Heart left ventricle (tissue), 16 donors: ENCODE data around the gene TMEM184B. TPM values are rescaled to one million over a fixed set of nuclear protein-coding genes. Genes with fewer than 3 reads are reported as not detected.

Source experiments
- ATAC-seq, 4 donors: fragments of 200-7000 bp; cut with Tn5 transposase; one replicate each; pipeline ENCODE4 v1.9.1; 2020 to 2022; ENCODE audit warnings: moderate library complexity in 4 of 4, mild to moderate bottlenecking in 3 of 4, moderate number of reproducible peaks in 1 of 4
- DNase-seq, 5 donors: peaks; one replicate each; pipeline ENCODE4 v3.0.0-alpha.2; 2020
- H3K27ac ChIP-seq, 12 donors: fragments of 200-600 bp; sonication (generic) in 4 of 12; one replicate each; pipeline versions ENCODE4 v1.5.0 to v1.8.0; 2016 to 2022; ENCODE audit warnings: mild to moderate bottlenecking in 2 of 12
- H3K27me3 ChIP-seq, 9 donors: fragments of 200-600 bp; sonication (generic) in 2 of 9; one replicate each; pipeline versions ENCODE4 v1.5.1 to v1.8.0; 2016 to 2022; ENCODE audit warnings: mild to moderate bottlenecking in 3 of 9
- H3K36me3 ChIP-seq, 9 donors: fragments of 200-600 bp; sonication (generic) in 2 of 9; one replicate each; pipeline versions ENCODE4 v1.5.0 to v1.8.0; 2018 to 2022; ENCODE audit warnings: mild to moderate bottlenecking in 2 of 9
- H3K4me1 ChIP-seq, 12 donors: fragments of 200-600 bp; sonication (generic) in 4 of 12; one replicate each; pipeline versions ENCODE4 v1.5.0 to v1.8.0; 2016 to 2022; ENCODE audit warnings: mild to moderate bottlenecking in 3 of 12
- H3K4me3 ChIP-seq, 12 donors: fragments of 200-600 bp; sonication (generic) in 4 of 12; one replicate each; pipeline versions ENCODE4 v1.5.0 to v1.8.0; 2017 to 2022; ENCODE audit warnings: mild to moderate bottlenecking in 9 of 12, moderate library complexity in 4 of 12
- H3K9me3 ChIP-seq, 12 donors: fragments of 200-600 bp; sonication (generic) in 4 of 12; one replicate each; pipeline versions ENCODE4 v1.5.0 to v1.8.0; 2016 to 2022; ENCODE audit warnings: mild to moderate bottlenecking in 1 of 12
- POLR2A ChIP-seq, 2 donors: fragments of 450-650 bp; IDR thresholded peaks; one replicate each; pipeline ENCODE4 v1.6.1; 2017; ENCODE audit warnings: antibody characterized with exemption in 2 of 2, mild to moderate bottlenecking in 2 of 2, moderate library complexity in 2 of 2
- WGBS, 4 donors: extraction: QIAGEN DNeasy Blood & Tissue Kit in 2 of 4; methylation state at CpG; one replicate each; pipeline versions ENCODE4 v1.1.5 to v1.1.7; 2013 to 2018; 5-methylcytosine and 5-hydroxymethylcytosine counted together
- intact Hi-C, 10 donors: fragments of 100-400 bp; cut with DNase I; formaldehyde crosslinking; loops; one replicate each; pipeline versions ENCODE4 v1.11.1 to v1.14.2; 2022
- polyA plus RNA-seq, 2 donors: library from polyadenylated mRNA; stranded (reverse); fragments of 200-250 nt; gene quantifications; one replicate each; pipeline ENCODE4 v1.2.3, GENCODE V29; 2013
- total RNA-seq, 9 donors: library from RNA; depleted of rRNA in 2 of 9; stranded (reverse); fragments of >200 nt in 2 of 9; fragmentation: NEBNext Ultra II Directional in 3 of 9; extraction: Animal tissue kit (Norgen Biotek cat#: 25700) in 3 of 9; gene quantifications; one replicate each; pipeline versions ENCODE4 v1.1.0 to v1.2.4, GENCODE V29; 2016 to 2023
- TF ChIP-seq, protein P1 (sequence below), 12 donors: fragments of 200-600 bp; sonication (generic) in 4 of 12; IDR thresholded peaks; one replicate each; pipeline versions ENCODE4 v1.5.0 to v1.8.0; 2018 to 2022; ENCODE audit warnings: antibody characterized with exemption in 12 of 12, mild to moderate bottlenecking in 5 of 12
- donor health status: ischemic (EF 13 %, LVEDD 7.1; RV severe dilation, severe dysfunction).
- donor health status: healthy with polysubstance abuse.
- donor health status: DM: no; HTN: yes; CAD: no.
- donor health status: DM: no; HTN: no; CAD: no.
- donor health status: ischemic (EF 25% LVEDD 6.9; RV normal size, moderate dysfunction).
- donor health status: ischemic (EF 25% LVEDD 5.7; RV mildly dilated, moderate dysfunction).
- donor health status: healthy.
- donor health status: DM: yes; HTN: yes; CAD: no.
- donor health status: ischemic (EF 35%, LVEDD 5.7; RV mildly dilated, moderate dysfunction).
- donor health status: nonischemic (EF 11% LVEDD 7.7; RV severe dilation, severe dysfunction).
- donor health status: DM: yes; HTN: yes; CAD: no.
- donor health status: PGD.
- donor health status: ischemic (EF 29% LVEDD 5.4; RV normal size, mild dysfunction).
- donor health status: nonischemic (EF 23%, LVEDD 6.1; RV moderate dilation, normal function).

TMEM184B gene
- total and polyA plus RNA-seq, 11 donors: 19.5 to 103 (median 47.0) TPM

DNA sequence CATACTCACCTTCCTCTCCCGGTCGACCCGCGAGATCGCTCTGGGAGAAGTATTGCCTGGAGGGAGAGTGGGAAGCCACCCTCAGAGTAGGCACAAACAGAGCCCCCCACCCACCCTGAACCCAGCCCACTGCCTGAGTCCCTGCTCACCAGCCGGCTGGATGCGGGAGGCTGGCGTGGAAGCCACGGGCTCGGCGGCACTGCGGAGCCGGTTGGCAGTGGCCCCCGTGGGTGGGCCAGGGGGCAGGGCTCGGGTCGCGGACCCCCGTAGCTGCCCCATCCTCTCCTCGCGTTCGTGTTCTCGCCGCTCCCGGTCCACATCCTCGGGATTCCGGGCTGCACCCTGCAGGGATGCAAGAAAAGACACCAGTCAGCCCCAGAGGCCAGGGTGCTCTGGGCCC is 21.4 kb upstream of the TMEM184B start:
- no peaks in the 10 kb centered on the region for H3K9me3 ChIP-seq
- peaks cover 0 to 26% (median 0%) of the 10 kb centered on the region in 12 donors for H3K4me1 ChIP-seq
- H3K4me3 ChIP-seq: no peak overlapping the region
- intact Hi-C loops: no loop called here
- no peaks in the 10 kb centered on the region for H3K27me3 ChIP-seq
- H3K36me3 ChIP-seq: peaks cover 0 to 98% (median 89%) of the 10 kb centered on the region in 9 donors
- TF ChIP-seq, protein P1, sequence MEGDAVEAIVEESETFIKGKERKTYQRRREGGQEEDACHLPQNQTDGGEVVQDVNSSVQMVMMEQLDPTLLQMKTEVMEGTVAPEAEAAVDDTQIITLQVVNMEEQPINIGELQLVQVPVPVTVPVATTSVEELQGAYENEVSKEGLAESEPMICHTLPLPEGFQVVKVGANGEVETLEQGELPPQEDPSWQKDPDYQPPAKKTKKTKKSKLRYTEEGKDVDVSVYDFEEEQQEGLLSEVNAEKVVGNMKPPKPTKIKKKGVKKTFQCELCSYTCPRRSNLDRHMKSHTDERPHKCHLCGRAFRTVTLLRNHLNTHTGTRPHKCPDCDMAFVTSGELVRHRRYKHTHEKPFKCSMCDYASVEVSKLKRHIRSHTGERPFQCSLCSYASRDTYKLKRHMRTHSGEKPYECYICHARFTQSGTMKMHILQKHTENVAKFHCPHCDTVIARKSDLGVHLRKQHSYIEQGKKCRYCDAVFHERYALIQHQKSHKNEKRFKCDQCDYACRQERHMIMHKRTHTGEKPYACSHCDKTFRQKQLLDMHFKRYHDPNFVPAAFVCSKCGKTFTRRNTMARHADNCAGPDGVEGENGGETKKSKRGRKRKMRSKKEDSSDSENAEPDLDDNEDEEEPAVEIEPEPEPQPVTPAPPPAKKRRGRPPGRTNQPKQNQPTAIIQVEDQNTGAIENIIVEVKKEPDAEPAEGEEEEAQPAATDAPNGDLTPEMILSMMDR (IDR thresholded peaks at IDR 0.05): no peak
- no peak for TF ChIP-seq POLR2A (IDR thresholded peaks at IDR 0.05)
- WGBS, 4 donors: 93 to 95% (median 94%) methylated on average over 22 to 26 of the region's 26 CpGs
- ATAC-seq: no peak
- DNase-seq: no peak
- peak overlapping the region in 7 of 12 donors; percentile 33 to 72 (median 67) for H3K27ac ChIP-seq

DNA sequence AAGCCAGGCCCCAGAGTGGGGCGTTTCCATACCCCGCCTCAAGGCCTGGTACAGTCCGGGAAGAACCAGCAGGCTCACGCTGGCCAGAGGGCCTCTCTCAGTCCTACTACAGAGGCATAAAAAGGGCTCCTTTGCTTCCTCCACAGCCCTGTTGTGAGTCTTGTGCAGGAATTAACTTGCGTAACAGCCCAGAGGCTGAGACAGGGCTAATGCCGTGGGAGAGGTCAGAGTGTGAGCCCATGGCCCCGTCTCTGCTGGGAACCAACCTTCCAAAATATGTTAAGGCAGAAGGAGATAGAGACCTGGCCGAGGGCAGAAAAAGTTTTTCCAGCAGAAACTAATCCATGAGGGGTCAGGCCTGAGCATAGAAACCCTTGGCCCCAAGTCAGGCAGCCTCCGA is 19.9 kb upstream of the TMEM184B start:
- Histone ChIP-seq H3K9me3 (no peaks in the 10 kb centered on the region), H3K27me3 (no peaks in the 10 kb centered on the region), H3K4me1 (peaks cover 0 to 23% (median 0%) of the 10 kb centered on the region in 12 donors), H3K36me3 (peaks cover 0 to 95% (median 74%) of the 10 kb centered on the region in 9 donors), H3K4me3 (no peak overlapping the region), H3K27ac (peak overlapping the region in 11 of 12 donors; percentile 37 to 72 (median 67))
- TF ChIP-seq, protein P1 (IDR thresholded peaks at IDR 0.05): no peak
- TF ChIP-seq POLR2A (IDR thresholded peaks at IDR 0.05): no peak
- no peak for DNase-seq
- ATAC-seq: peak in 3 of 4 donors; percentile 19 to 29 (median 20)
- 82 to 87% (median 85%) methylated on average over 4 to 9 of the region's 9 CpGs for WGBS, 4 donors
- intact Hi-C loops: no loop called here

DNA sequence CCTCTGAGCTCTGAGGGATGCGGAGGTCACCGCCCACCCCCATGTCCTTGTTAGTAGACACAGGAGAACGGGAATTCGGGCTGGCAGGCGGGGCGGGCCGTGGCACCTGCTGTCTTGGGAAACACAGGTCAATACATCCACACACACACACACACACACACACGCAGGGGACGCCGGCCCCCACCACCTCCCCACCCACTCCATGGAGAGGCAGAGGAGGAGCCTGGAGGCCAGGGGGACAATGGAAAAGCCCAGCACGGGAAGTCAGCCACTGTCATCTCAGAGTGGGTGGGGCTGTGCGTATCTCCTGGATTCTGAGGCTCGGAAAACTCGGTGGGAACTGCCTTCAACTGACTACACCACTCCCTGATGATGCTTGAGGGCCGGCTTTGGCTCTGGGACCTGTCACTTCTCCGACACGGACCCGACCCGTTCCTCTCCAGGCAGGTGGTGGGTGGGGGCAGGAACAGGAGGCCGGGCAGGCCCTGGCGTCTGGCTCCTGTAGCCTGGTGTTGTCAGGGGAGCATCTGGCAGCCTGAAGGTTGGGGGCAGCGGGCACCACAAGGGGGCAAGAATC is 18.5 kb upstream of the TMEM184B start:
- peak; percentile 12 to 76 (median 38) for ATAC-seq
- Histone ChIP-seq H3K27ac (peak overlapping the region in 10 of 12 donors; percentile 50 to 72 (median 64)), H3K36me3 (peaks cover 0 to 81% (median 60%) of the 10 kb centered on the region in 9 donors), H3K4me1 (peaks cover 0 to 23% (median 0%) of the 10 kb centered on the region in 12 donors), H3K27me3 (no peaks in the 10 kb centered on the region), H3K9me3 (no peaks in the 10 kb centered on the region), H3K4me3 (no peak overlapping the region)
- TF ChIP-seq POLR2A (IDR thresholded peaks at IDR 0.05): no peak
- TF ChIP-seq, protein P1 (IDR thresholded peaks at IDR 0.05): no peak
- peak in 2 of 5 donors; percentile 51 to 55 for DNase-seq
- intact Hi-C loops: no loop called here
- WGBS, 4 donors: 54 to 63% (median 58%) methylated on average over 18 to 22 of the region's 22 CpGs

DNA sequence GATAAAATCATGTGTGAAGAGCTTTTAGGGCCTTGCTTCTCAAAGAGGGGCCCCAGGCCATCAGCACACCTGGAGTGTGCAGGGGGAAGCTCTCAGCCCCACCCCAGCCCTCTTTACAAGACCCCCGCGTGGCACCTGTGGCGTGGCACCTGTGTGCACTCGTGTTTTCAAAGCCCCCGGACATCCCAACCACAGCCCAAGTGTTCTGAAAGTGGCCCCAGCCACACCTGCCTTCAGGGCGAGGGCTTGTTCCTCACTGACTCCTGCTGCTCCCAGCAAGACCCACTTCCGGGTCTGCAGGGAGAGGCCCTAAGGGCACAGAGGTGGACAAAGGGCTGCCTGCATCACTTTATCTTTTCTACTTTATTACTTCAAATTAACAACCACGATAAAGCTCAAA is 17.5 kb upstream of the TMEM184B start:
- 83 to 92% (median 86%) methylated on average over 8 of the region's 8 CpGs for WGBS, 4 donors
- H3K9me3 ChIP-seq: no peaks in the 10 kb centered on the region
- TF ChIP-seq, protein P1 (IDR thresholded peaks at IDR 0.05): no peak
- no peak for TF ChIP-seq POLR2A (IDR thresholded peaks at IDR 0.05)
- H3K36me3 ChIP-seq: peaks cover 0 to 72% (median 51%) of the 10 kb centered on the region in 9 donors
- no peaks in the 10 kb centered on the region for H3K27me3 ChIP-seq
- no peak for ATAC-seq
- H3K4me1 ChIP-seq: peaks cover 0 to 20% (median under 1%) of the 10 kb centered on the region in 12 donors
- intact Hi-C loops: no loop called here
- peak overlapping the region in 2 of 12 donors; percentile 33 to 48 for H3K27ac ChIP-seq
- H3K4me3 ChIP-seq: no peak overlapping the region
- no peak for DNase-seq
